Esophagus muscularis mucosa (tissue), 3 donors: ENCODE data around the gene ASF1A.

Experiments used
- EP300 ChIP-seq: sonication (generic); formaldehyde crosslinking; IDR thresholded peaks from one replicate; pipeline ENCODE4 v1.6.1; 2017; ENCODE audit warnings: antibody characterized with exemption
- TF ChIP-seq, protein P1 (sequence below), 3 experiments: fragments of 200-600 bp in 2 of 3; fragments of 450-650 bp in 1 of 3; sonication (generic) in 2 of 3; IDR thresholded peaks; one replicate each; pipeline ENCODE4 v1.5.1; 2017 to 2019; ENCODE audit warnings: antibody characterized with exemption in 3 of 3, mild to moderate bottlenecking in 2 of 3, moderate library complexity in 1 of 3

DNA sequence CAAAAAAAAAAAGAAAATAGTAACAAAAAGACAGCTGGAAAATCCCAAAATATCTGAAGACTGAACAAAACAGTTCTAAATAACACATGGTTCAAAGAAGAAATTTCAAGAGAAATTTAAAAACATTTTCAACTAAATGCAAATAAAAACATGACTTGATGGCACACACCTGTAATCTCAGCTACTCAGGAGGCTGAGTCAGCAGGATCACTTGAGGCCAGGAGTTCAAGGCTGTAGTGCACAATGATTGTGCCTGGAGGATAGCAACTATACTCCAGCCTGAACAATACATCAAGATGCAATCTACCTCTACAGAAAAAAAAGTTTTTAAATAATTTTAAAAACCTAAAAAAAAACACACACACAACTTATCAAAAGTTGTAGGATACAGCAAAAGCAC is 21.6 kb upstream of the ASF1A start:
- TF ChIP-seq, protein P1, sequence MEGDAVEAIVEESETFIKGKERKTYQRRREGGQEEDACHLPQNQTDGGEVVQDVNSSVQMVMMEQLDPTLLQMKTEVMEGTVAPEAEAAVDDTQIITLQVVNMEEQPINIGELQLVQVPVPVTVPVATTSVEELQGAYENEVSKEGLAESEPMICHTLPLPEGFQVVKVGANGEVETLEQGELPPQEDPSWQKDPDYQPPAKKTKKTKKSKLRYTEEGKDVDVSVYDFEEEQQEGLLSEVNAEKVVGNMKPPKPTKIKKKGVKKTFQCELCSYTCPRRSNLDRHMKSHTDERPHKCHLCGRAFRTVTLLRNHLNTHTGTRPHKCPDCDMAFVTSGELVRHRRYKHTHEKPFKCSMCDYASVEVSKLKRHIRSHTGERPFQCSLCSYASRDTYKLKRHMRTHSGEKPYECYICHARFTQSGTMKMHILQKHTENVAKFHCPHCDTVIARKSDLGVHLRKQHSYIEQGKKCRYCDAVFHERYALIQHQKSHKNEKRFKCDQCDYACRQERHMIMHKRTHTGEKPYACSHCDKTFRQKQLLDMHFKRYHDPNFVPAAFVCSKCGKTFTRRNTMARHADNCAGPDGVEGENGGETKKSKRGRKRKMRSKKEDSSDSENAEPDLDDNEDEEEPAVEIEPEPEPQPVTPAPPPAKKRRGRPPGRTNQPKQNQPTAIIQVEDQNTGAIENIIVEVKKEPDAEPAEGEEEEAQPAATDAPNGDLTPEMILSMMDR (IDR thresholded peaks at IDR 0.05), result no peak
- TF ChIP-seq EP300, result no peak
